ENCODE results near the gene TCFL5.
A peak's percentile ranks its signal among the peaks of the same experiment; 100 is the strongest.

- TF ChIP-seq POLR2A (IDR thresholded peaks at IDR 0.05) (no peak), CTCF (IDR thresholded peaks at IDR 0.05) (peak in 2 of 6 experiments; percentile 30 to 31)
Observed at GRCh38 chr20:62830821-62831220, 30.8 kb downstream of the TCFL5 start.

Measured in Peyer's patch (tissue), 4 donors.